Stimulated activated naive CD8-positive, alpha-beta T cell treated with anti-CD3 and anti-CD28 coated beads, Interleukin-15, Interleukin-2, amounts not matched to agents 100 ng/mL and 50 ng/mL, for 24 hours (primary cell): ENCODE results near the gene DNAJC6.
A peak's percentile ranks its signal among the peaks of the same experiment; 100 is the strongest.

Experiments
- H3K27ac Mint-ChIP-seq: one replicate; pipeline ENCODE4 v1.8.0; 2021; ENCODE audit warnings: mild to moderate bottlenecking, mixed read lengths
- H3K27me3 Mint-ChIP-seq: one replicate; pipeline ENCODE4 v1.8.0; 2021; ENCODE audit warnings: mixed read lengths
- H3K36me3 Mint-ChIP-seq: one replicate; pipeline ENCODE4 v1.8.0; 2021; ENCODE audit warnings: low read depth, mixed read lengths
- H3K4me1 Mint-ChIP-seq: one replicate; pipeline ENCODE4 v1.8.0; 2021; ENCODE audit warnings: low read depth, mixed read lengths
- H3K4me3 Mint-ChIP-seq: one replicate; pipeline ENCODE4 v1.8.0; 2021; ENCODE audit warnings: mild to moderate bottlenecking, mixed read lengths
- H3K9me3 Mint-ChIP-seq: one replicate; pipeline ENCODE4 v1.8.0; 2021; ENCODE audit warnings: mixed read lengths

The DNAJC6 gene

GRCh38 chr1:65309304-65310077 lies at the start of gene DNAJC6:
Gene DNAJC6, plus strand, starts transcription at chr1:65309543. Its CDS starts 203 bp downstream, at chr1:65309746.
- Mint-ChIP-seq H3K27ac (no peak within 1 kb of the TSS), H3K4me3 (peak within 1 kb of the TSS; percentile 70), H3K4me1 (peaks cover 7% of the 10 kb centered on the region), H3K9me3 (peaks cover 11% of the 10 kb centered on the region), H3K36me3 (peaks cover 7% of the 10 kb centered on the region), H3K27me3 (peaks cover 55% of the 10 kb centered on the region)

DNA sequence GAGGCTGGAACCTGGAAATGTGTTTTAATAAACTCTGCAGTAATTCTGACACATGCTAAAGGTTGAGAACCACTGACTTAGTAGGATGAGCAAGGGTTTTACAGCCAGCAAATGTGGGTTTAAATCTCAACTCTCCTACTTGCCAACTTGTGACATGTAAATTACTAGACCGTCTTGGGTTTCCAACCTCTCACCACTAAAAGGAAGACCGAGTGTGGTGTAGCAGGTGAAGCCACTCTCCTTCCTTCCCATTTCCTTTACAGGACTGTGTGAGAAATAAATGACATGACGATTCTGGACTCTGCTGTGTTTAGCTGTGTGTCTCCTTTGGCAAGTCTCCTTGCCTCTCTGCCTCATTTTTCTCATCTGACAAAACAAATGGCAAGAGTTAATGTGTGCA lies 49.5 kb upstream of the DNAJC6 start:
- H3K4me3 Mint-ChIP-seq: no peak overlapping the region

GRCh38 chr1:65260851-65261473 lies 48.4 kb upstream of the DNAJC6 start:
- Mint-ChIP-seq H3K27ac (no peak overlapping the region), H3K4me3 (peak overlapping the region; percentile 32), H3K27me3 (peaks cover 23% of the 10 kb centered on the region), H3K9me3 (no peaks in the 10 kb centered on the region), H3K36me3 (no peaks in the 10 kb centered on the region), H3K4me1 (peaks cover 40% of the 10 kb centered on the region)

More for the DNA sequence above, 49.5 kb upstream of the DNAJC6 start:
- H3K36me3 Mint-ChIP-seq: no peaks in the 10 kb centered on the region
- no peak overlapping the region for H3K27ac Mint-ChIP-seq
- peaks cover 29% of the 10 kb centered on the region for H3K27me3 Mint-ChIP-seq
- H3K9me3 Mint-ChIP-seq: no peaks in the 10 kb centered on the region
- peaks cover 40% of the 10 kb centered on the region for H3K4me1 Mint-ChIP-seq

DNA sequence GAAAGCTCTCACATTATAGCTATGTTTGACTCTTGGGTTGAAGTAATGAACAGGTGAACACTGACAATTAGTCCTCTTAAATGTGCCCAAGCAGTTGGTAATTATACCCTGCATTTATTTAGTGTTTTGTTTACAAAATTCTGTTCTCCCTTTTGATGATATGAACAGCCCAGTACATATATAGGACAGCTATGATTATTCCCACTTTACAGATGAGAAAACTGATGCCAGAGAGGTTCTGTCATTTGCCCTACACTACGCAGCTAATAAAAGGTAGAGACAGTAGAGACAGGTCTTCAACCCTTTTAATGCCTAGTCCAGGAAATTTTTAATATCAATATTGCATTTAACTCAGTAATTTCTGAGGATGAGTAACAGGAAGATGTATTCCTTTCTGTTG lies 46.1 kb upstream of the DNAJC6 start:
- H3K36me3 Mint-ChIP-seq: no peaks in the 10 kb centered on the region
- H3K9me3 Mint-ChIP-seq: no peaks in the 10 kb centered on the region
- H3K4me1 Mint-ChIP-seq: peaks cover 47% of the 10 kb centered on the region
- peaks cover 34% of the 10 kb centered on the region for H3K27me3 Mint-ChIP-seq
- no peak overlapping the region for H3K27ac Mint-ChIP-seq
- H3K4me3 Mint-ChIP-seq: no peak overlapping the region

GRCh38 chr1:65264197-65264929 lies 45.0 kb upstream of the DNAJC6 start:
- no peak overlapping the region for H3K27ac Mint-ChIP-seq
- H3K36me3 Mint-ChIP-seq: no peaks in the 10 kb centered on the region
- H3K9me3 Mint-ChIP-seq: no peaks in the 10 kb centered on the region
- H3K4me1 Mint-ChIP-seq: peaks cover 43% of the 10 kb centered on the region
- peak overlapping the region; percentile 63 for H3K4me3 Mint-ChIP-seq
- H3K27me3 Mint-ChIP-seq: peaks cover 29% of the 10 kb centered on the region

GRCh38 chr1:65265296-65265650 lies 44.1 kb upstream of the DNAJC6 start:
- Mint-ChIP-seq H3K4me3 (peak overlapping the region; percentile 68), H3K9me3 (no peaks in the 10 kb centered on the region), H3K27me3 (peaks cover 34% of the 10 kb centered on the region), H3K27ac (no peak overlapping the region), H3K36me3 (no peaks in the 10 kb centered on the region), H3K4me1 (peaks cover 34% of the 10 kb centered on the region)

DNA sequence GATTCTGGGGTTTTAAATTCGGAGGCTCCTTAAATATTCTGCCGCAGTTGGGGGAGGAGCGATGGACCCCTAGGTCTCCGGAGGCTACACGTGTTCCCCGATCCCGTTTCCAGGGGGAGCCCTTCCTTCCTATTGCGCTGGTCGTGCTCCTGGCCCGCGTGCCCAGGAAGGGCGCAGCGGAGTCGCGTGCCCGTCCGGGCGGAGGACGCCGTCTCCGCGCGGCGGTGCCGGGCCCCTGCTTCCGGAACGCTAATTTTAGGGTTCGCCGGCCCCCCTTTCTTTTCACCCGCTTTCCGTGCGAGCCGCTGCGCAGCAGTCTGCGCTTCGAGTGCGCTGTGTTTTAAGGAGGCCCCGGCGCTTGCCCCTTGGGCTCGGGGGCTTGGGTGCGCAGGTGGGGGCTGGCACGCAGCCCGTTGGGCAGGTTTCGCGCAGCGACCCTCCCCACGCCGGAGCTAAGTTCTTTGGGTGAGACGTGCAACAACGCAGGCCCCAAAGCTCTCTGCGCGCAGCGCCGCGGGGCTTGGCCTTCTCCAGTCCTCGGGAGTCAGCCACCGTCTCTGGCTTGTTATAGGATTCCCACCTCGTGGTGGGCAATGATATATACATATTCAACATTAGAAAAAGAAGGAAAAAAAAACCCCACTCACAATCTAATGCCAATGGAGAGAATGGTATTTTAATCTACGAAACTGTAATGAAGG lies 43.5 kb upstream of the DNAJC6 start:
- no peaks in the 10 kb centered on the region for H3K9me3 Mint-ChIP-seq
- H3K4me1 Mint-ChIP-seq: peaks cover 29% of the 10 kb centered on the region
- peaks cover 34% of the 10 kb centered on the region for H3K27me3 Mint-ChIP-seq
- H3K36me3 Mint-ChIP-seq: no peaks in the 10 kb centered on the region
- peak overlapping the region; percentile 49 for H3K27ac Mint-ChIP-seq
- H3K4me3 Mint-ChIP-seq: peak overlapping the region; percentile 68

GRCh38 chr1:65266476-65266875 lies 42.9 kb upstream of the DNAJC6 start:
- Mint-ChIP-seq H3K27me3 (peaks cover 34% of the 10 kb centered on the region), H3K36me3 (no peaks in the 10 kb centered on the region), H3K9me3 (no peaks in the 10 kb centered on the region), H3K27ac (no peak overlapping the region), H3K4me3 (peak overlapping the region; percentile 68), H3K4me1 (peaks cover 23% of the 10 kb centered on the region)

DNA sequence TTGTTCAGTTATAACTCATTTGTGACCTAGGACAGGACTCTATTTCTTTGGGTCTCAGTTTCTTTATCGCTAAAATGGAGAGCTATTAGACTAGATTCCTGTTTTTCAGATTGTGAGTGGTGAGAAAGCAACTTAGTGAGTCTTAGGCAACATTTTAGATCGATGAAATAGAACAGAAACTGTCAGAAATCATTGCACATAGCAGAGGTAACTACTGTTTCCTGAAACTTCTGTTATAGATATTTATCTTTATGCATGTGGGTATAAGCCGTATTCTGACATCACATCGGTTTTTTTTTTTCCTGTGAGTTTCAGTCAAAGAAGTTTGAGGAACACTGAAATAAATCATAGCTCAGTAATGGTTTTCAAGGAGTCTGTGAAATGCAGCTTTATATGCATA lies 42.1 kb upstream of the DNAJC6 start:
- Mint-ChIP-seq H3K36me3 (no peaks in the 10 kb centered on the region), H3K27me3 (peaks cover 34% of the 10 kb centered on the region), H3K9me3 (no peaks in the 10 kb centered on the region), H3K4me3 (no peak overlapping the region), H3K27ac (no peak overlapping the region), H3K4me1 (peaks cover 23% of the 10 kb centered on the region)

DNA sequence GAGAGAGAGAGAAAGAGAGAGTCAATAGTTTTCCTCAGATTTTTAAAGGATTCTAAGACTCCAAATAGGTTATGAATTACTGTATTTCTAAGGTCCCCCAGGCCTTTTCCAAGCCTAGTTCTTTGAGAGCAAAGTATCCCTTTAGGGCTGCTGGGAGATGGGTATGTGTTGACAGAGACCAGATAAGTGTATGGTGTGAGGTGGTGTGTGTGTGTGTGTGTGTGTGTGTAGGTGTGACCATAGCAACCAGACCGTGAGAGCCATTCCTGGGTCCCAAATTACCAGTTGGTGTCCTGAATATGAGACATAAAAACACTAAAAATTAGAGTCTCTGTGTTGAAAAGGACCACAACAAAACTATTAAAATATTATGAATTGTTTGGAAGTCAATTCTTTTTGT lies 41.7 kb upstream of the DNAJC6 start:
- no peak overlapping the region for H3K27ac Mint-ChIP-seq
- no peaks in the 10 kb centered on the region for H3K36me3 Mint-ChIP-seq
- H3K4me3 Mint-ChIP-seq: no peak overlapping the region
- H3K9me3 Mint-ChIP-seq: no peaks in the 10 kb centered on the region
- H3K4me1 Mint-ChIP-seq: peaks cover 23% of the 10 kb centered on the region
- H3K27me3 Mint-ChIP-seq: peaks cover 34% of the 10 kb centered on the region

- peaks cover 29% of the 10 kb centered on the region for H3K27me3 Mint-ChIP-seq
- H3K9me3 Mint-ChIP-seq: no peaks in the 10 kb centered on the region
- H3K4me3 Mint-ChIP-seq: no peak overlapping the region
- H3K36me3 Mint-ChIP-seq: no peaks in the 10 kb centered on the region
- peaks cover 18% of the 10 kb centered on the region for H3K4me1 Mint-ChIP-seq
- H3K27ac Mint-ChIP-seq: no peak overlapping the region
Observed at GRCh38 chr1:65269612-65270011, 39.7 kb upstream of the DNAJC6 start.

DNA sequence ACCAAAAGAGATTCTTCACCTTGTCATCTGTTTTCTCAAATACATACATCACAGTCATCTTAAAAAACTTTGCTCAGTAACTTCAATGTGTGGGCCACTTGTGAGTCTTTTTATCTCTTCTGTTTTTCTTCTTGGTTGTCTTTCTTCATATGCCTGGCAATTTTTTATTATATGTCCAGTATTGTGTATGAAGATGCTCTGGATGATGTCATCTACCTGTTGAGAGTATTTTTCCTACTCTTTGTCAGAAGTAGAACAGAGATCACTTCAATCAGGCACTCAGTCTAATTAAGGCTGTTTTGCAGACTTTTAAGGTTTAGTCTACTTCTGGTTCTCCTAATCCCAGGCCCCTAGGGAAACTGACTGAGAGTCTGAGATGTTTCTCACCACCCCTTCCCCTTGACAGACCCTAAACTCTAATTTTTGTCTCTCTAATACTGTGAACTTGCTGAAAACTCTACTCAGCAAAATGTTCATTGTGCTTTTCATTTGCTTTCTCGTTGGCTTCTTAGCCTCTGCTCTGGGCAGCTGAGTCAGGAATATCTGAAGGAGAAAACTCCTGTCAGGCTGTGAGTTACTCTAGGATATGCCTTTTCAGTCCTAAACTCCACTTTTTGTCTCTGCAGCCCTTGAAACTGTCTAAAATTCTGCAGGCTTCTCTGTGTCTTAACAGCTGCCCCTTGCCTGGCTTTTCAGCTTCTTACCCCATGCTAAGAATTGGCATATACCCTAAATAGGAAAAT lies 33.0 kb upstream of the DNAJC6 start:
- H3K27ac Mint-ChIP-seq: no peak overlapping the region
- H3K9me3 Mint-ChIP-seq: no peaks in the 10 kb centered on the region
- H3K4me3 Mint-ChIP-seq: no peak overlapping the region
- no peaks in the 10 kb centered on the region for H3K36me3 Mint-ChIP-seq
- H3K4me1 Mint-ChIP-seq: no peaks in the 10 kb centered on the region
- H3K27me3 Mint-ChIP-seq: peaks cover 5% of the 10 kb centered on the region

- Mint-ChIP-seq H3K4me1 (no peaks in the 10 kb centered on the region), H3K27ac (no peak overlapping the region), H3K4me3 (no peak overlapping the region), H3K9me3 (no peaks in the 10 kb centered on the region), H3K36me3 (no peaks in the 10 kb centered on the region), H3K27me3 (peaks cover 5% of the 10 kb centered on the region)
Observed at GRCh38 chr1:65277605-65278347, 31.6 kb upstream of the DNAJC6 start.
